Mucosa of gallbladder (tissue), 1 donor: Measurements from ENCODE around the gene RTN3. TPM values are rescaled to one million over a fixed set of nuclear protein-coding genes. Genes with fewer than 3 reads are reported as not detected.

Source experiments
- DNase-seq: peaks from one replicate; pipeline ENCODE4 v3.0.0-alpha.2; 2020; ENCODE audit warnings: low spot score
- total RNA-seq: library from RNA; stranded (reverse); gene quantifications from one replicate; pipeline ENCODE4 v1.2.1, GENCODE V29; 2021
- donor health status: DM: no; HTN: no; CAD: no.

RTN3 gene
- total RNA-seq, 1 donor from 2014 or later = 107 TPM

- DNase-seq = peak; percentile 76
Measured at GRCh38 chr11:63738720-63739360, 57.5 kb downstream of the RTN3 start.

DNA sequence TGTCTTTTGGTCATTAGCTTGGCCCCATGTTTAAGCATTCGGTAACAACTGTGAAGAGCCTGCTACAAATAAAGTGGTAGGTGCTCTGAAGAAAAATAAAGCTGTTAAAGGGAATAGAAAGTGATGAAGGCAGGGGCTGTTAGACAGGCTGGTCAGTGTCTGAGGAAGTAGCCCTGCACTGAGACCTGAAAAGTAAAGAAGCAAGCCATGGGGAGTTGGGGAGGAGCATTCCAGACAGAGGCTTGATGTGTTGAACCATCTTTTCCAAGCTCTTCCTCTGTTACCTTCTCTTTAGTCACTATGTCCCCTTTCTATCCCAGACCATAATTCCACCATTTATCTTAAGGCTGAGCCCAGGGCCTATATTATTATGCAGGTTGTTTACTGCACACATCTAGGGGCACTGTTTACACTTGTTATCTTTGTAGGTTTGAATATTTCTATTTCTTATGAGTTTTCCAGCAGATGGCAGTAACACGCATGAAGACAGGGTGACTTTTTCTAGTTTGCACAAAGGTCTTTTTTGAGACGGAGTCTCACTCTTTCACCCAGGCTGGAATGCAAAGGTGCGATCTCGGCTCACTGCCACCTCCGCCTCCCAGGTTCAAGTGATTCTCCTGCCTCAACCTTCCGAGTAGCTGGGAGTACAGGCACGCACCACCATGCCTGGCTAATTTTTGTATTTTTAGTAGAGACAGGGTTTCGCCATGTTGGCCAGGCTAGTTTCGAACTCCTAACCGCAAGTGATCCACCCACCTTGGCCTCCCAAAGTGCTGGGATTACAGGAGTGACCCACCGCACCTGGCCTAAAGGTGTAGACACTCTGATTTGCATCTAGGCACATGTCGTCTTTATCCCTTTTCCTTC, 64.2 kb downstream of the RTN3 start:
- DNase-seq = no peak

DNA sequence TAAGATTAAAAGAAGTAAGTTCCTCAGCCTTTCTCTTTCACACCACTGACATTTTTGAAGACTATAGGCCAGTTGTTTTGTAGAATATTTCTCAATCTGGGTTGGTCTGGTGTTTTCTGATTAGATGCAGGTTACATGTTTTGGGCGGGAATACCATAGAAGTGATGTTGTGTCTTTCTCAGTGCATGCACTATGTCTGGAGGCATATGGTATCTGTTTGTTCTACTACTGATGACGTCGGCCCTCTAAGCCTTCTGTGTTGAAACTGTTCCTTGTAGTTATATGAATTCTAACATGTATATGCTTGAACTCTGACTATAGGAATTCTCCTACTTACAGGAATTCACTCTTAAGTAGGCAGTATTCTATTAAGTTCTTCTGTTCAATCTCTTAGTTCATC, 65.7 kb downstream of the RTN3 start:
- no peak for DNase-seq

DNA sequence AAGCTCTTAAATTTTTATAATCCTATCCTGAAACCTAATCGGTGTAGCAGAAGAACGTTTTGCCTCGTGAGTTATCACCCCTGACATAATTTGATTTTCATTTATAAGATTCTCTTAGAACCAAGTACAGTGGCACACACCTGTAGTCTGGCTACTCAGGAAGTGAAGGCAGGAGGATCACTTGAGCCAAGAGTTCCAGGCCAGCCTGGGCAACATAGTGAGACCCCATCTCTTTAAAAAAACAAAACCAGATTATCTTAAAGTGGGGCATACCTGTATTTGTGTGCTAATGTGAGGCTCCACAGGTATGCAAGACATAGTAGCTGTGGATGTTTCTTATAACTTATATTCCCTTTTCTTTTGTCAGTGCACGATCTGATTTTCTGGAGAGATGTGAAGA, 68.3 kb downstream of the RTN3 start:
- DNase-seq = no peak

DNA sequence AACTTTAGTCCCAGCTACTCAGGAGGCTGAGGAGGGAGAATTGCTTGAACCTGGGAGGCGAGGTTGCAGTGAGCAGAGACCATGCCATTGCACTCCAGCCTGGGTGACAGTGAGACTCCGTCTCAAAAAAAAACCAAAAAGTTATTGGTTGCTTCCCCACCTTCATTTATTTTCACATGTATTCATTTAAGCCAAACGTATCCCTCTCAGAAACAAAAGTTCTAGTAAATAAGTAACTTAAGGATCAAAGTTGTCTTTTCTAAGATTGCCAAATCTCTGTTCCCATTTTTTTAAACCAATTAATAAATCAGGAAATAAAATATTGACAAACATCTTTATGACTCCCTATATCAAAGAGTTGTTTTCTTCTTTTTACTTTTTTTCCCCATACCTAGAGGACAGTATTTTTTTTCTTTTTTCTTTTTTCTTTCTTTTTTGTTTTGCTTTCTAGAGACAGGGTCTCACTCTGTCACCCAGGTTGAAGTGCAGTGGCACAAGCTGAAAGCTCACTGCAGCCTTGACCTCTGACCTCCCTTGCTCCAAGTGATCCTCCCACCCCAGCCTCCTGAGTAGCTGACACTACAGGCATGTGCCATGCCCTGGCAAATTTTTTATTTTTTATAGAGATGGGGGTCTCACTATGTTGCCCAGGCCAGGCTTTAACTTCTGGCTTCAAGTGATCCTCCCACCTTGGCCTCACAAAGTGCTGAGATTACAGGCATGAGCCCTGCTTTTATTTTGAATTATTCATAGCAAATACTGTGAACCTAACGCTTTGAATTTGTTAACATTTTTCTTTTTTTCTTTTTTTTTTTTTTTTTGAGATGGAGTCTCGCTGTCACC, 75.8 kb downstream of the RTN3 start:
- DNase-seq = no peak

GRCh38 chr11:63760487-63761079, 79.3 kb downstream of the RTN3 start:
- no peak for DNase-seq

- no peak for DNase-seq
Measured at GRCh38 chr11:63761188-63761587, 79.9 kb downstream of the RTN3 start.

- DNase-seq = no peak
Measured at GRCh38 chr11:63761931-63762653, 80.8 kb downstream of the RTN3 start.

DNA sequence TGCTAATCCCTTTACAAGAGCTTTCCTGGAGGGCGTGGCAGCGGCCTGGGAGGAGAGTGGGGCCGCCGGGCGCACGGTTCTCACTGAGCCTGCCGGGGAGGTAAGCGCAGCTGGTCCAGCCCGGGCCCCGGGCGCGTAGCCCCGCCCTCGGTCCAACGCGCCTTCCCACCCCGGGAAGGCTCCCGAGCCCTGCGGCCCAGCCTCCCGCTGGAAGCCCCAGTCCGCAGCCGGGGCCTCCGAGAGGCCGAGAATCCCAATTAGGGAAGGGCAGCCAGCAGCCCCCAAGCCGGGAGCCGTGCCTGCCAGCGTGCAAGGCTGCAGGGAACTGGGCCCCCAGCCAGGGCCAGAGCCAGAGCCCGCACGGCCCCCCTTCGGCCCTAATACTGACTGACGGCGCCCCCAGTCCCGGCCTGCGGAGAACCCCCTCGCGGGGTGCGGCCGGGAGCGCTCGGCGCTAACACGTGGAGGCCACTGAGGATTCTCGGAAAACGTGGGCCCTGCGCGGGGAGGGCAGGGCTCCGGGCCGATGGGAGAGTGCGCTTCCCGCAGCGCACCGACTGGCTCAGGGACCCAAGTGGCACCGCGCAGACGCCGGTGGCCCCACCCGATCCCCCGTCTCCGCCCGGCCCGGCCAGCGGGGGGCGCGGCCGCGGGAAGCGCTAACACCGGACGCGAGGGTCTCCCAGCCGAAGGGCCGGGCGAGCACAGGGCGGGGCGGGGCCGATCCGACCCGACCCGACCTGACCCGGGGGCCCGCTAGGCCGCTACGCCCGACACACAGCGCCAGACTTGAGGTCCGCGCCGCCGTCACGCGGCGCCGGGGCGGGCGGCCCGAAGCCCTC, 81.6 kb downstream of the RTN3 start:
- DNase-seq = peak; percentile 32

- DNase-seq = peak; percentile 40
Measured at GRCh38 chr11:63763496-63764339, 82.4 kb downstream of the RTN3 start.

GRCh38 chr11:63764340-63764678, 83.0 kb downstream of the RTN3 start:
- no peak for DNase-seq

DNA sequence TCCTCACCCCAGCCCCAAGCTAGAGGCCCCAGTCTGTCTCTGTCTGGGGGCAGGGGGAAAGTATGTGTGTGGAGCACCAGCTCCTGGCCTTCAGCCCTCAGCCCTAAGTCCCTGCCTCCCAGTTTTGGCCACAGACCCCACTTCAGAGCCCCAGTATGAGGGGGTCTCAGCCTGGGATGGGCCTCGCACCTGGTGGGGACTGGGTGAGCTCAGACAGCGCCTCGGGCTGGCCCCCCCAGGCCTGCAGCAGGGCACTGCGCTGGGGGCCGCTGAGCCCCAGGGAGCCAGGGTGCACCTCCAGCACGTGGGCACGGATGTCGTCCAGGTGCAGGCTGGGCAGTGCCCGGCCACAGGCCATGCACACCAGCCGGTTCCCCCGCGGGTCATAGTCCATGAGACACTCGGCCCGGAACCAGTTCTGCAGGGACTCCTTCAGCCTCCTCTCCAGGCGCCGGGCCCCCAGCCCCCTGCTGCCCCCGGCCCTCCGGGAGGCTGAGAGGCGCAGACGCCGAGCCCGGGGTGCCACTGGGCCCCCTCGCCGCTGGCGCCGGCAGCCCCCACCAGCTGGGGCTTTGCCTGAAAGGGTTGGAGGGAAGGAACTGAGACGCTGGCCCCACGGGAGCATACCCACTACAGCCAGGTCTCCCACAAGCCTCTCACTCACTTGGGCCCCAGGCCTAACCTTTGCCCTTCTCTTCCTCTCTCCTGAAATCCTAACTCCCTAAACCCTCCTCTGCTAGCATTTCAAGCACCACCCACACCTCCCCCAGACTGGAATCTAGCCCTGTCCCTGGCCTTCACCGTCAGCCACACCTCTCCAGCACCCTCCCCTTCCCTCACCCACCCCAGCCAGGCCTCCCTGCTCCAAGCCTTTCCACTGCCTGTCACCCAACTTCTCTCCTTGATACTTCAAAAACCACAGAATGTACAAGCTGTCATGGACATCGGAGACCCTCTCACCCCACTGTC, 83.7 kb downstream of the RTN3 start:
- peak; percentile 71 for DNase-seq

DNA sequence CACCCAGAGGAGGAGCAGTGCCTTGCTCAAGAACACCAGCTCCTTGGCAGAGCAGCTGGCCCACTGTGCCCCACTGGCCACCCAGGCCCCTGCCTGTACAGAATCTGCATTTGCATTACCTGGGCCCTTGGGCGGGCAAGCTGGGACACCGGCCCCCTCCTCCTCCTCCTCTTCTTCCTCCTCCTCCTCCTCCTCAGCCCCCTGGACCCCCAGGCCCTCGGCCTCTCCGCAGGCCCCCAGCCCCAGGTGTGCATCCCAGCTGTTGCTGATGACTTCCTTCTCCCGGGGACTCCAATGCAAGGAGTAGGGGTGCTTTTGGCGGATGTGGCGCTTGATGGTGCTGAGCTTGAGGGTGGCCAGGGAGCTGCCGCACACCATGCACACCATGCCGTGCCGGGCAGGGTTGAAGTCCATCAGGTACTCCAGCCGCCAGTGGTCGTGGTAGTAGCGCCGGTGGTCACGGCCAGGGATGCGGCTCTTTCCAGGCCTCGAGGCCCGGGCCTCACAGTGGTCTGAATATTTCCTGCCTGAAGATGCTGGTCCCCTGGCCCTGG, 84.5 kb downstream of the RTN3 start:
- DNase-seq = no peak

DNA sequence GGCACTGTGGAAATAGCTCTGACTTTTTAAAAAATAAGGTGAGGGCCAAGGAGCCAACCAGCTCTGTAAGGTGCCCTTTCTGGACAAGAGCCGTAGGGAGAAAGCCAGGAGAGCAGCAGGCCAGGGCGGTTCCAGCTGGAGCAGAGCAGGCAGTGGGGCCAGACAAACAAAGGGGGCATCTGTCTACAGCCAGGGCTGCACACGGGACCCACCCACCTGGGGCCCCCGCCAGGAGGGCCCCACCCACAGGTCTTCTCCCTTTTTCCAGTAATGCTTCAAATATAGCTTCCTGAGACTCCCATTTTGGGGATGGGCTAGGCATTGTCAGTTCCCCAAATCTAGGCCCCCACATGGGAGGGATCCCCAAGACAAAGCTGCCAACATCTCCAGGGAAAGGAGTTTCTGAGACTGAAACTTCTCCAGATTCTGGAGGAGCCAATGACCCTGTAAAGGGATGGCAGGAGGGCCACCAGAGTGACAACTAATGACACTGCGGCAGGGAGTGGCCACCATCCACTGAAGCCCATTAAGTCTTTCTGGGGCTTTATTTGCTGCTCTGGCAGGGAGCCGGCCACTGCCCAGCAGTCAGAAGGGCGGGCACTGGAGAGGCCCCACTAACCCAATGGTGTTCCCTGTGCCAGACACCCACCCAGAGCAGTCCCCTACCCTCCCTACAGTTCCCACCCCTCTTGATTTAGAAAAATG, 85.4 kb downstream of the RTN3 start:
- DNase-seq = no peak

- DNase-seq = no peak
Measured at GRCh38 chr11:63767267-63767564, 85.9 kb downstream of the RTN3 start.

GRCh38 chr11:63767565-63768236, 86.4 kb downstream of the RTN3 start:
- peak; percentile 58 for DNase-seq
